DMS53 treated with DMSO at 0.1 percent for 48 hours (cell line): Measurements from ENCODE around the gene ZGPAT.

Experiments used
- DNase-seq: peaks from one replicate; lab custom pipeline; 2025; ENCODE audit not compliant: unreplicated experiment; lab: John Stamatoyannopoulos, UW

ZGPAT gene

GRCh38 chr20:63691711-63692435 is 16.0 kb upstream of the ZGPAT start:
- no peak for DNase-seq

DNA sequence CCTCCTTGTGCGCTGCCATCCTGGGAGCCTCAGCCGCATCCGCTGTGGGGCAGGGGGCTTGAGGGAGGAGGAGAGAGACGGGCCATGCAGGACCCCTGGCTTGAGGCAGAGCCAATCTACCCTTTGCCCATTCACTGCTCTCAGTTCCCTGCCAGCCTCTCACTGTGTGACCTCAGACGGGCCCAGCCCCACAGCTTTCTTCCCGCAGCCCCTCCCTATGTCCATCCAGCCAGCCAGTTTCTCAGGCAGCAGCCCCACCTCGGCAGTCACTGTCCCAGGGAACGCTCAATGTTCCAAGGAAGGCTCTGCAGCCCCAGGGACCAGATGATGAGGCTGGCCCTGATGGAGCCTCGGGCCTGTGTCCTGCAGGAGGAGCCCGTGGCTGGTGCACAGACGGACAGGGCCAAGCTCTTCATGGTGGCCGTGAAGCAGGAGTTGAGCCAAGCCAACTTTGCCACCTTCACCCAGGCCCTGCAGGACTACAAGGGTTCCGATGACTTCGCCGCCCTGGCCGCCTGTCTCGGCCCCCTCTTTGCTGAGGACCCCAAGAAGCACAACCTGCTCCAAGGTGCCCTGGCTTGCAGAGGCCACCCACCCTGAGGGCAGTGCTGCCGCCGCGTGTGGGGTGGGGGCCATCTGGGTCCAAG is 15.3 kb upstream of the ZGPAT start:
- DNase-seq = no peak

- DNase-seq = no peak
Measured at GRCh38 chr20:63693083-63693732, 14.6 kb upstream of the ZGPAT start.

DNA sequence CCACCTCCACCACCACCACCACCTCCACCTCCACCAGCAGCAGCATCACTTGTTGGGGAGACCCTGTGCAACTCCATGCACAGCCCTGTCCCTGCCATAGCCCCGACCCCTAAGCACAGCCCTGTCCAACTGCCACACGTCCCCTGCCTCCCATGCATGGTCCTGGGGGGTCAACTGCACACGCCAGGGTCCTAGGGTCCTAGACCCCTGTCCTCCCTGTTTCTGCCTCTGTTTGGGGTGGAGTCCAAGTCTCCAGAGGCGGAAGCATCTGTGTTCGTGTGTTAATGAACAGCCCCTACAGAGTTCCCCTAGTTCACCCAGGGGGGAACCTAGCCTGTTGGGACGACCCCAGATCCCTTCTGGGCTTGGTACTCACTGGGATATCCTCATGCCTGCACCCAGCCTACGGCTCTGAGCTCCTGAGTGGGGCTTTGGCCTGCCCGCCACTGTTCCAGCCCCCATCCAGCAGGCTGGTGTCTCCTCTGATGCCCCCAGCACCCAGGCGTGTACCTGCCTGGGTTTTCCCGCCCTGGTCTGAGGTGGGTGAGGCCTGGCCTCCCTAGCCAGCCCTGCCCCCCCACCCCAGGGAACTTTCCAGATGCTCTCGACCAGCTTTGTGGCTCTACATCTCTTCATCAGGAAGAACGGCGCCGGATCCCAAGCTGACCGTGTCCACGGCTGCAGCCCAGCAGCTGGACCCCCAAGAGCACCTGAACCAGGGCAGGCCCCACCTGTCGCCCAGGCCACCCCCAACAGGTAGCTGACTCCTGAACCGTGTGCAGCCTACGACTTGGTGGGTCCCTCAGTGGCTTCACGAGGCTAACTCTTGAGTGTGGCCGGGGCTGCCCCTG is 13.9 kb upstream of the ZGPAT start:
- DNase-seq = no peak

GRCh38 chr20:63694584-63695423 is 13.0 kb upstream of the ZGPAT start:
- no peak for DNase-seq

DNA sequence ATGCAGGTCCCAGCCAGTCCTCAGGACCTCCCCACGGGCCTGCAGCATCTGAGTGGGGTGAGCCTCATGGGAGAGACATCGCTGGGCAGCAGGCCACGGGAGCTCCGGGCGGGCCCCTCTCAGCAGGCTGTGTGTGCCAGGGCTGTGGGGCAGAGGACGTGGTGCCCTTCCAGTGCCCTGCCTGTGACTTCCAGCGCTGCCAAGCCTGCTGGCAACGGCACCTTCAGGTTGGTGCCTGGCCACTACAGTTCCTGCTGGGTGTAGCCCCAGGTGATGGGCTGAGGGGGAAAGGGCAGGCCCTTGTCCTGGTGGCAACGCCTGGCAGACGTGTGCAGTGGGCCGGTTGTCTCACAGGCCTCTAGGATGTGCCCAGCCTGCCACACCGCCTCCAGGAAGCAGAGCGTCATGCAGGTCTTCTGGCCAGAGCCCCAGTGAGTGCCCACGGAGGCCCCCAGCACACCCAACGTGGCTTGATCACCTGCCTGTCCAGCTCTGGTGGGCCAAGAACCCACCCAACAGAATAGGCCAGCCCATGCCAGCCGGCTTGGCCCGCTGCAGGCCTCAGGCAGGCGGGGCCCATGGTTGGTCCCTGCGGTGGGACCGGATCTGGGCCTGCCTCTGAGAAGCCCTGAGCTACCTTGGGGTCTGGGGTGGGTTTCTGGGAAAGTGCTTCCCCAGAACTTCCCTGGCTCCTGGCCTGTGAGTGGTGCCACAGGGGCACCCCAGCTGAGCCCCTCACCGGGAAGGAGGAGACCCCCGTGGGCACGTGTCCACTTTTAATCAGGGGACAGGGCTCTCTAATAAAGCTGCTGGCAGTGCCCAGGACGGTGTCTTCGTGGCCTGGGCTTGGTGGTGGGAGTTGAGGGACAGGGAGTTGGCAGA is 12.2 kb upstream of the ZGPAT start:
- DNase-seq = no peak

- DNase-seq = no peak
Measured at GRCh38 chr20:63696306-63696627, 11.6 kb upstream of the ZGPAT start.

DNA sequence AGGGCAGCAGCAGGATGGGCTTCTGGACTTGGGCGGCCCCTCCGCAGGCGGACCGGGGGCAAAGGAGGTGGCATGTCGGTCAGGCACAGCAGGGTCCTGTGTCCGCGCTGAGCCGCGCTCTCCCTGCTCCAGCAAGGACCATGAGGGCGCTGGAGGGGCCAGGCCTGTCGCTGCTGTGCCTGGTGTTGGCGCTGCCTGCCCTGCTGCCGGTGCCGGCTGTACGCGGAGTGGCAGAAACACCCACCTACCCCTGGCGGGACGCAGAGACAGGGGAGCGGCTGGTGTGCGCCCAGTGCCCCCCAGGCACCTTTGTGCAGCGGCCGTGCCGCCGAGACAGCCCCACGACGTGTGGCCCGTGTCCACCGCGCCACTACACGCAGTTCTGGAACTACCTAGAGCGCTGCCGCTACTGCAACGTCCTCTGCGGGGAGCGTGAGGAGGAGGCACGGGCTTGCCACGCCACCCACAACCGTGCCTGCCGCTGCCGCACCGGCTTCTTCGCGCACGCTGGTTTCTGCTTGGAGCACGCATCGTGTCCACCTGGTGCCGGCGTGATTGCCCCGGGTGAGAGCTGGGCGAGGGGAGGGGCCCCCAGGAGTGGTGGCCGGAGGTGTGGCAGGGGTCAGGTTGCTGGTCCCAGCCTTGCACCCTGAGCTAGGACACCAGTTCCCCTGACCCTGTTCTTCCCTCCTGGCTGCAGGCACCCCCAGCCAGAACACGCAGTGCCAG is 11.0 kb upstream of the ZGPAT start, which contains the start of gene TNFRSF6B:
TNFRSF6B (plus strand) TSS at position 25 of the 729 bp plus-strand sequence; CDS start at position 141, 116 bp downstream.
- no peak for DNase-seq

- no peak for DNase-seq
Measured at GRCh38 chr20:63697357-63697867, 10.4 kb upstream of the ZGPAT start.

GRCh38 chr20:63697868-63698545 is 9.8 kb upstream of the ZGPAT start:
- no peak for DNase-seq

GRCh38 chr20:63698739-63699465 is 8.9 kb upstream of the ZGPAT start:
- DNase-seq = no peak

DNA sequence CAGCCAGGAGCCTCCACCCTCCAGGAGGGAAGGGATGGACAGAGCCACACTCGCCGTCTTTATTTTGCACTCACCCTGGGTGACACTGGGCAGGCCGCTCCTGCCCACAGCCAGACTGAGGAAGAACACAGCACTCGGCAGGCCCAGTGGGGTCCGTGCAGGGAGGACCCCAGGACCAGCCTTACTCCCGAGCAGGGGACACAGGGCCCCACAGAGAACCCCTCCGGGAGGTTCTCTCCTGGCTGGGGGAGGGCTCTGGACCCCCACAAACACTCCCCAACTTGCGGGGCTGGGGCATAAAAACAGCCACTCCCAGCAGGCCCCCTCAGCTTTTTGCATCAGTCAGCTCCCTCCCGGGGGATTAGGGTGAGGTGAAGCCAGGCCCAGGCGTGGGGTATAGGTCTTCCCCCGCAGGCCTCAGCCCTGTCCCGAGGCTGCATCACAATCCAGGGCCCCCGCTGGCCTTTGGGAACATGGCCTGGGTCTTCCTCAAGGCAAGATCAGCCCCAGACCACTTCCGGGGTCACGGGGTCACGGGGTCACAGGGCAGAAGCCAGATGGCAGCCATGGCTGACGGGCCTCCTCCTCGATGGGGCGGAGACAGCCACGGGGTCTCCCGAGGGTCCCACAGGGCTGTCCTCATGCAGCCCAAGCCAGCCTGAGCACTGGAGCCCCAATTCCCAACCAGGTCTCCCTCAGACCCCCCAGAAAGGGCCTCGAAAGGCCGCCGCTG is 8.2 kb upstream of the ZGPAT start:
- DNase-seq = no peak

- no peak for DNase-seq
Measured at GRCh38 chr20:63700199-63701050, 7.4 kb upstream of the ZGPAT start.

DNA sequence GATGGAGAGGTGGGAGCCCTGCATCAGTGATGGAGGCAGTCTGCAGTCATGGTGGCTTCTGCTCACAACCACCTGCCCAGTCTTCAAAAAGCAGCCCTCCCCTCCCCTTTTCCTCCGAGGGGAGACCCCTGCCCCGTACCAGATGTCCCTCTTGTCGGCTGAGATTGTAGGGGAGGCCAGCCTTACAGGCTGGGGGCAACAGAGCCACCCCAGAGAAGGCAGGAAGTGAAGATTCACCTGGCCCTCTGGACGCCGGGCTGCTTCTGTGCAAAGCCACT is 6.8 kb upstream of the ZGPAT start:
- DNase-seq = no peak

DNA sequence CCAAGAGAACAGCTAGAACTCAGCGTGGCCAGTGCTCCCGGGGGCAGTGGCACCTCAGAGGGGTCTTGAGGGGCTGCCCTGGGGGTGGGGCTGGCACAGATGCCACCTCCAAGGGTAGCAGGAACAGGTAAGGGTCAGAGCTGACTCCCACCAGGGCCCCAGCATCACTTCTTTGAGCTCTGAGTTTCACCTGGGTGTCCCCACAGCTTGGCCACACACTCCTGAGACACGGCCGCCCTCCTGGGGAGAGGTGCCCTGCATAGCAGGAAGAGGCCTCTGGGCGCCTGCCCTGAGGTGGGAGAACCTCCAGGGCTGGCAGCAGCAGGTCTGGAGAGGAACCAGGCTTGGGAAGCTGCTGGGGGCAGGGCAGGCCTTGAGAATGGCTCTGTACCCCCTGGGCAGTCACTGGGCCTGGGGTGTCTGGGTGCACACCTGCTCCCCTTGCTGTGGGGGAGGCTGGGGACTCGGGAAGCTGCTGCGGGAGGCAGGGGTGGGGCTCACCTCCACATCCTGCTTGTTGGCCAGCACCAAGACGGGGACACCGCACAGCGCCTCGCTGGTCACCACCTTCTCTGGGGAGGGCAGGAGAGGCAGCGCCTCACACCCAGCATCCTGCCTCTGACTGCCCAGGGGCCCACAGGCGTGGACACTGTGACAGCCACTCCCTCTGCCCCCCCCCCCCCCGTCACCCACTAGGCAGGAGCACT is 6.4 kb upstream of the ZGPAT start:
- DNase-seq = no peak
